Measurements from ENCODE around the gene MAP1B.

MAP1B gene

GRCh38 chr5:72232838-72233237 is 125.6 kb downstream of the MAP1B start:
- CTCF ChIA-PET, result no interaction called here
- DNase-seq (ENCODE audit: extremely low spot score), result no peak
- POLR2A ChIA-PET, result no interaction called here

GRCh38 chr5:72233835-72234234 is 126.6 kb downstream of the MAP1B start:
- no peak for DNase-seq (ENCODE audit: extremely low spot score)
- no peak for TF ChIP-seq FOXM1 (IDR thresholded peaks at IDR 0.05; ENCODE audit: borderline replicate concordance)
- no peak for TF ChIP-seq L3MBTL2 (conservative IDR thresholded peaks at IDR 0.05)
- TF ChIP-seq CTBP1 (IDR thresholded peaks at IDR 0.05; ENCODE audit: borderline replicate concordance), result no peak
- no peak for TF ChIP-seq ARNT (IDR thresholded peaks at IDR 0.05)
- TF ChIP-seq, protein P1, sequence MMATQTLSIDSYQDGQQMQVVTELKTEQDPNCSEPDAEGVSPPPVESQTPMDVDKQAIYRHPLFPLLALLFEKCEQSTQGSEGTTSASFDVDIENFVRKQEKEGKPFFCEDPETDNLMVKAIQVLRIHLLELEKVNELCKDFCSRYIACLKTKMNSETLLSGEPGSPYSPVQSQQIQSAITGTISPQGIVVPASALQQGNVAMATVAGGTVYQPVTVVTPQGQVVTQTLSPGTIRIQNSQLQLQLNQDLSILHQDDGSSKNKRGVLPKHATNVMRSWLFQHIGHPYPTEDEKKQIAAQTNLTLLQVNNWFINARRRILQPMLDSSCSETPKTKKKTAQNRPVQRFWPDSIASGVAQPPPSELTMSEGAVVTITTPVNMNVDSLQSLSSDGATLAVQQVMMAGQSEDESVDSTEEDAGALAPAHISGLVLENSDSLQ (IDR thresholded peaks at IDR 0.05), result no peak
- no peak for TF ChIP-seq HDGF (IDR thresholded peaks at IDR 0.05; ENCODE audit: borderline replicate concordance)
- no peak for TF ChIP-seq SUZ12 (IDR thresholded peaks at IDR 0.05)
- TF ChIP-seq ELF4 (IDR thresholded peaks at IDR 0.05), result no peak
- TF ChIP-seq TARDBP (IDR thresholded peaks at IDR 0.05), result no peak
- ChIA-PET CTCF (no interaction called here), POLR2A (no interaction called here)

More at GRCh38 chr5:72232838-72233237, 125.6 kb downstream of the MAP1B start:
- TF ChIP-seq FOXA1 (IDR thresholded peaks at IDR 0.05) (no peak), ELF4 (IDR thresholded peaks at IDR 0.05) (no peak), L3MBTL2 (conservative IDR thresholded peaks at IDR 0.05) (no peak), FOXM1 (IDR thresholded peaks at IDR 0.05; ENCODE audit: borderline replicate concordance) (no peak), LEF1 (IDR thresholded peaks at IDR 0.05; ENCODE audit: borderline replicate concordance) (no peak), CTBP1 (IDR thresholded peaks at IDR 0.05; ENCODE audit: borderline replicate concordance) (no peak), SP1 (IDR thresholded peaks at IDR 0.05) (no peak), NFRKB (IDR thresholded peaks at IDR 0.05) (no peak), FOXK2 (IDR thresholded peaks at IDR 0.05) (no peak), SUZ12 (IDR thresholded peaks at IDR 0.05) (no peak), BHLHE40 (IDR thresholded peaks at IDR 0.05; ENCODE audit: borderline replicate concordance) (no peak), ARNT (IDR thresholded peaks at IDR 0.05) (no peak), TARDBP (IDR thresholded peaks at IDR 0.05) (no peak), ZNF384 (IDR thresholded peaks at IDR 0.05) (no peak), HDGF (IDR thresholded peaks at IDR 0.05; ENCODE audit: borderline replicate concordance) (no peak)
- TF ChIP-seq, protein P1 (IDR thresholded peaks at IDR 0.05), result no peak

GRCh38 chr5:72234265-72234700 is 127.0 kb downstream of the MAP1B start:
- TF ChIP-seq FOXA1 (IDR thresholded peaks at IDR 0.05) (no peak), SP1 (IDR thresholded peaks at IDR 0.05) (no peak), NFRKB (IDR thresholded peaks at IDR 0.05) (no peak), TARDBP (IDR thresholded peaks at IDR 0.05) (no peak), ELF4 (IDR thresholded peaks at IDR 0.05) (no peak), LEF1 (IDR thresholded peaks at IDR 0.05; ENCODE audit: borderline replicate concordance) (no peak), L3MBTL2 (conservative IDR thresholded peaks at IDR 0.05) (no peak), BHLHE40 (IDR thresholded peaks at IDR 0.05; ENCODE audit: borderline replicate concordance) (no peak), FOXM1 (IDR thresholded peaks at IDR 0.05; ENCODE audit: borderline replicate concordance) (no peak), CTBP1 (IDR thresholded peaks at IDR 0.05; ENCODE audit: borderline replicate concordance) (no peak), SUZ12 (IDR thresholded peaks at IDR 0.05) (no peak), ZNF384 (IDR thresholded peaks at IDR 0.05) (no peak), ARNT (IDR thresholded peaks at IDR 0.05) (no peak), HDGF (IDR thresholded peaks at IDR 0.05; ENCODE audit: borderline replicate concordance) (no peak)
- TF ChIP-seq, protein P1 (IDR thresholded peaks at IDR 0.05), result no peak
- ChIA-PET POLR2A (no interaction called here), CTCF (no interaction called here)
- DNase-seq (ENCODE audit: extremely low spot score), result no peak

- ChIA-PET CTCF (interaction anchor here (1.0 kb wide), 1 partner anchor 12 kb away, joined by 5 read pairs; no protein-coding TSS in a partner anchor), POLR2A (no interaction called here)
- no peak for DNase-seq (ENCODE audit: extremely low spot score)
- TF ChIP-seq FOXA1 (IDR thresholded peaks at IDR 0.05) (no peak), L3MBTL2 (conservative IDR thresholded peaks at IDR 0.05) (no peak), NFRKB (IDR thresholded peaks at IDR 0.05) (no peak), FOXK2 (IDR thresholded peaks at IDR 0.05) (no peak), ZNF384 (IDR thresholded peaks at IDR 0.05) (no peak), HDGF (IDR thresholded peaks at IDR 0.05; ENCODE audit: borderline replicate concordance) (no peak)
These were observed 127.6 kb downstream of the MAP1B start for GRCh38 chr5:72234868-72235267.

- CTCF ChIA-PET, result interaction anchor here (1.0 kb wide), 1 partner anchor 11 kb away, joined by 5 read pairs; no protein-coding TSS in a partner anchor
- POLR2A ChIA-PET, result no interaction called here
- DNase-seq (ENCODE audit: extremely low spot score), result no peak
- TF ChIP-seq L3MBTL2 (conservative IDR thresholded peaks at IDR 0.05) (no peak), NFRKB (IDR thresholded peaks at IDR 0.05) (no peak), CTBP1 (IDR thresholded peaks at IDR 0.05; ENCODE audit: borderline replicate concordance) (no peak), ELF4 (IDR thresholded peaks at IDR 0.05) (no peak), FOXM1 (IDR thresholded peaks at IDR 0.05; ENCODE audit: borderline replicate concordance) (no peak), SUZ12 (IDR thresholded peaks at IDR 0.05) (no peak)
These were observed 128.4 kb downstream of the MAP1B start for GRCh38 chr5:72235725-72236124.

DNA sequence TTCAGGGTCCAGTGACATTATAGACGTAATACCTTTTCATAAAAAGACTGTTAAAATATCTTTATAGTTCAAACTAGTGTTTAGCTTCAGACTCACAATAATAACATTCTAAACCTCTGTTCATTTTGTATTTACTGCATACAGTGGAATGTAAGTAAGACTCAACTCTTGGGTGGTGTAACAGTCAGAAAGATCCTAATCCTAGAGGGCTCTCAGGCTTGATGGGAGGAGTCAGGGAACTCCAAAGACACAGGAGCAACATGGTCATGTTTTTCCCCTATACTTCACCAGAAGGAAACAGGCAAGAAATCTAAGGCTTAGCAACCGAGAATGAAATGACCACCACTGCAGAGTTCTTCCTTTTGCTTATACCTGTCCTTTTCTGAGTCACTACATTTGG is 130.1 kb downstream of the MAP1B start:
- no peak for DNase-seq (ENCODE audit: extremely low spot score)
- TF ChIP-seq SP1 (IDR thresholded peaks at IDR 0.05) (no peak), L3MBTL2 (conservative IDR thresholded peaks at IDR 0.05) (no peak), ZNF384 (IDR thresholded peaks at IDR 0.05) (no peak), FOXA1 (IDR thresholded peaks at IDR 0.05) (no peak), FOXK2 (IDR thresholded peaks at IDR 0.05) (no peak), BHLHE40 (IDR thresholded peaks at IDR 0.05; ENCODE audit: borderline replicate concordance) (no peak), HDGF (IDR thresholded peaks at IDR 0.05; ENCODE audit: borderline replicate concordance) (no peak), ARNT (IDR thresholded peaks at IDR 0.05) (no peak)
- TF ChIP-seq, protein P1 (IDR thresholded peaks at IDR 0.05), result no peak
- CTCF ChIA-PET, result interaction anchor here (1.7 kb wide), 1 partner anchor 8 kb away, joined by 3 read pairs; no protein-coding TSS in a partner anchor
- POLR2A ChIA-PET, result no interaction called here
